Stimulated activated CD8-positive, alpha-beta memory T cell treated with anti-CD3 and anti-CD28 coated beads, Interleukin-15, amount 100 ng/mL, for 48 hours (primary cell): ENCODE measurements around the gene XDH.

Experiments used
- DNase-seq, 2 donors: peaks; one replicate each; pipeline ENCODE4 v3.0.0-alpha.2; 2020; ENCODE audit warnings: low read depth in 2 of 2

The XDH gene

DNA sequence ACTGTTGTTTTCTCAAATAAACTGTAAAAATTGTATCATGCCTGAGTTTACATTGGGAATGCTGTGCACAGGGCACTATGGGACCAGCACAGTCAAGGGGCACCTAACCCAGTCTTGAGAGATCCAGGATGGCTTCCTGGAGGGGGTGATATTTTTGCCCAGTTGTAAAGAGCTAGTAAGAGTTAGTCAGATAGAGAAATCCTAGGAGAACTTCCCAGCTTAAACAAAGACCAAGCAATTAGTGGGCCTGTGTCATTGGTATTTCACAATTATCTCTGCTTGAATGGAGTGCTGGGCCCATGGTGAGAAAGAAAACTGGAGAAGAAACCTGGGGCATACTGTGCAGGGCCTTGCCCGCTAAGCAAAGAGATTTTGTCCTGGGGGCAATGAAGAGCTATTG lies 12.2 kb downstream of the XDH start:
- no peak for DNase-seq

DNA sequence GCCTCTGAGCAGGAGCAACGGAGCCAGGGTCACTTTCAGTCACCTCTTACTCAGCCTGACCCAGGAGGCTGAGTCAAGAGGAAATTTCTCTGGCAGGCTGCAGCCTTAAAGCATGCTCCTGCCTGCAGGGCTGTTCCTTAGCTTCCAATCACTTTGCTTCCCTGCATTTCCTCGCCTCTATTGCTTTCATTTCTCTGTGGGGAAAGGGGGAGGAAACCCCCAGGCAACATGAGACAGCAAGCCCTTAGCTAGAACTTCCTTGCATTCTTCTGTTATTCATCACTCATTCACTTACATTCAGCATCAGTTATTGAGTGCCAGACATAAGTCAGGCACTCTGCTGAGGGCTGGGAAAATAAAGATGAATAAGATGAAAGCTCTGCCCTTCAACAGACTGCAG lies 13.0 kb downstream of the XDH start:
- no peak for DNase-seq

DNA sequence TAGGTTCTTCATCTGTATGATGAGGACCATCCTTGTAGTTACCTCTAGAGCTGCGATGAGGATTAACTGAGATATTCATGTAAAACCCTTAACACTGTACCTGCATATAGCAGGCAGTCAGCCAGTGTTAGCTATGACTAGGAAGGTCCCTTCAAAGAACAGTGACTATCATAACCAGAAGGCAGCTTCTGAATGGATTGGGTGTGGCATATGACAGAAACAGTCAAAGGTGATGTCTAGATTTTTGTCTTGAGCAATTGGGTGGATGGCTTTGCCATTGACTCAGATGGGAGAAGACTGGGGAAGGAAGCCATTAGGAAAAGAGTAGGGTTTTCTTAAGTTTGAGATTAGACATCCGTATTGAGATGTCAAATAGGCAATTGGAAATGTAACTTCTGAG lies 15.7 kb downstream of the XDH start:
- no peak for DNase-seq

DNA sequence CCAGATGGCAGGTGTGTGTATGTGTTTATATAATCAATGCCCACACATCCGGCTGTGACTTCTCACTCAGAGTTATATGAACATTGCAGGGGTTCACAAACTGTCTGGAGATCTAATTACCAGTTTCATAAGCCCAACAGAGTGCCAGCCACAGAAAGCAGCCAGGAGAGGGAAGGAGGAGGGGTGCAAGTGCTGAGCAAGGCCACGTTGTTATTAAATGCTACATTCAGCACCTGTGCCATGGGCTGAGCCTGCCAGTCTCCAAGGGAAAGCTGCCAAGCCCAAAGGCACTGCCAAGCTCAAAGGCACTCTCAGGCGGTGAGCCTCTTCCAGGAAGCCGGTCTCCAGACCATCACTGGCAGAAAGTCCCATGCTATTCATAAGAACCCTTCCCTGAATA lies 17.4 kb downstream of the XDH start:
- no peak for DNase-seq

- no peak for DNase-seq
These were observed 24.2 kb downstream of the XDH start for GRCh38 chr2:31390324-31390723.

- DNase-seq, result no peak
These were observed 25.8 kb downstream of the XDH start for GRCh38 chr2:31388736-31389135.

- no peak for DNase-seq
These were observed 26.7 kb downstream of the XDH start for GRCh38 chr2:31387850-31388249.

DNA sequence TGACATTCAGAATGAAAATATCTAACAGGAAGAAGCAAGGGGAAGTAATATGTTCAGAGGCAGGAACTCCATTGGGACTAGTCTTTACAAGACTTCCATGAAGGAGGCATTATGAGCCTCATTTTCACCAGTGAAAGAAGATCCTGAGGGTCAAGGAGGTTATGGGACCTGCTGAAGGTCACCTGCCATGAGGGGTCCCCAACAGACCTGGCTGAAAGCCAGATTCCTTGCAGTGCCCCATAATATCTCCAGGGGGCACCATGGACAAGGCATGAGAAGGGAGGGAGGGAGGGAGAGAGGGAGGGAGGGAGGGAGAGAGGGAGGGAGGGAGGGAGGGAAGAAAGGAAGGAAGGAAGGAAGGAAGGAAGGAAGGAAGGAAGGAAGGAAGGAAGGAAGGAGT lies 27.9 kb downstream of the XDH start:
- DNase-seq, result no peak

GRCh38 chr2:31386172-31386571 lies 28.4 kb downstream of the XDH start:
- no peak for DNase-seq

DNA sequence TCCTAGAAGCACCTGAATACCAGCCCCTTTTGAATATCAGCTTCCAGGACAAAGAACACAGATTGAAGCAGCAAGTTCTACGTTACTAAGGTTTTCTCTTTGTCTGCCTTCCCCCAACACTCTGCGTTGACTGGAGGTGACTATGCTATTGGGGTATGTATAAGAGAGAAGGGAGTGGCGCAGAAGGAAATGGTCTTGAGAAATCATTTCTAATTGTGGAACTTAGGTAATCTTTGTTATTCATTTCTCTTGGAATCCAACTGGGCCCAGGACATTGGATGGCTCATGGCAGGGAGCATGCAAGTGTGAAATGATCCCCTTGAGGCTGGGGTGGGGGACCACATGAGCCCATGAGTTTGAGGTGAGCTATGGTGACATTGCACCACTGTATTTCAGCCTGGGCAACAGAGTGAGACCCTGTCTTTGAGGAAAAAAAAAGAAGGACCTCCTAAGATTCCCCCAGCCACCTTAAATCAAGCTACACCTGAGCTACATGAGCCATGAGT lies 29.7 kb downstream of the XDH start:
- DNase-seq, result no peak

- DNase-seq, result no peak
These were observed 30.2 kb downstream of the XDH start for GRCh38 chr2:31384351-31384750.

DNA sequence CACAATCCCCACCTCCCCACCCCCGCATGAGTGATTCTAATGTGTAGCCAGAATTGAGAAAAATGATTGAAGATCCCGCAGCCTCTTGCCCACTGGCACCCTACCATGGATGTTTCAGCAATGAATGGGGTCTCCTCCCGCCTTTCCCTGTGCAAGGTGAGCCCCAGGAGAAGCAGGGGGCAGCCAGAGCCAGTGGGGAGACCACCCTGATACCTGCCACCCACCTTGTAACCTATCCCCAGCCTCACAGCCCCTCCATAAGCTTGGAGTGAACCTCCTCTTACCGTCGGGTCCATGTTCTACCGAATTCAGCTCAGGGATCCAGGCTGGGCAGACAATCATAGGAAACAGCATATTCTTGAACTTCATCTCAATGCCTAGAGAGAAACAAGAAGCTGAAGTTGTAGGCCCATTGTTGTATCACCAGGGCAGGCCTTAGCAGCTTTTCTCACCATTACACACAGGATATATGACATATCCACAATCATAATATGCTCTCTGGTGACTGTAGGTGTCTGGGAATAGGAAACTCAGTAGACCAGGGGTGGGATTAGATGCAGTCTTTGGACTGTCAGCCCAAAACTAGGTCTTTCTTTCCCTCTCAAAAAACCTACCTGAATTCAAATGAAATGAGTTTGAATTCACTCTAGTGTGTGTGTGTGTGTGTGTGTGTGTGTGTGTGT lies 30.9 kb downstream of the XDH start:
- no peak for DNase-seq

GRCh38 chr2:31382452-31383120 lies 32.0 kb downstream of the XDH start:
- DNase-seq, result no peak

GRCh38 chr2:31381601-31382000 lies 32.9 kb downstream of the XDH start:
- no peak for DNase-seq

DNA sequence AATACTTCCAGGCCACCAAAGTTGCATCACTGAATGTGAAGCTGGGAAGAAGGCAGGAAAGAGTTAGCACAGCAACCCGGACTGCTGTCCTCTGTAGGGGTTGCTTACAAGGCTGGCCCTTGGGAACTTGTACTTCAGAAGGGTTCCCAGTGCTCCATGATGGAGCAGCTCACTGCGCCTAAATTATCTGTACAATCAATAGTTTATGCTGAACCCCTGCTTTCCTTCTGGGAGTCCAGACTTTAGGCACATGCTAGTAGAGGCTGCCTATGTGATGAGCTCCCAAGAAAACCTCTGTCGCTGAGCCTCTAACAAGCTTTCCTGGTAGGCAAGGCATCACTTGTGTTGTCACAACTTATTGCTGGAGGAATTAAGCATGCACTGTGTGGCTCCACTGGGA lies 34.3 kb downstream of the XDH start:
- DNase-seq, result no peak

GRCh38 chr2:31379747-31380146 lies 34.8 kb downstream of the XDH start:
- DNase-seq, result no peak

DNA sequence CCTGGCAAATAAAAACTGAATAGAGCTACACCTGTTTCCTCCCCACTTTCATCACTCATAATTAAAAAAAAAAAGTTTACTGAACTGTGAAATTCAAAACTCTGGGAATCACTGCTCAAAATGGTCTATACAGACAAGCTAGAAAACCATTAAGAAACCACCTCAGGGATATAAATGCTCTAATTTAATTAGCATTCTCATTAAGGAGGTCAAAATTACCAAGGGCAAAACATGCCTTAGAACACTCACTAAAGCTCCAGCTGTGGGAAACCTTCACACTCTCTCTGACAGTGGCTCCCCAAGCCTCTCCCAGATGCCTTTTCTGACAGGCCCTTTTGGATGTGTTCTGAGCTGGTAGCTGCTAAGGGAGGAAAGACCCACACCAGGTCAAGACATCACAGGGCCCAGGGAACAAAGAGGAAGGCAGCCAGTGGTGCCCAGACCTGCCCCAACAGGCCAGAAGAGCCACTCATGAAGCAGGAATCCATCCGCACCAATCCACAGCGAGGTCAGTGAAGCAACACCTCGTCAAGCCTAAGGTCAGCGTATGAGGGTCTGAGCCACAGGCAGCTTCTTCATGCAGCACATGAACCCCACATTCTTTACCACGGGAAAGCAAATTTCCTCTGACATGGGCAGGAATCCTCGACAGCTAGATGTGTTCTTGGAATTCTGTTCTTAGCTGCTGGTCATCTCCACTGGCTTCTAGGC lies 35.6 kb downstream of the XDH start:
- DNase-seq, result no peak

- no peak for DNase-seq
These were observed 36.2 kb downstream of the XDH start for GRCh38 chr2:31378389-31378788.

DNA sequence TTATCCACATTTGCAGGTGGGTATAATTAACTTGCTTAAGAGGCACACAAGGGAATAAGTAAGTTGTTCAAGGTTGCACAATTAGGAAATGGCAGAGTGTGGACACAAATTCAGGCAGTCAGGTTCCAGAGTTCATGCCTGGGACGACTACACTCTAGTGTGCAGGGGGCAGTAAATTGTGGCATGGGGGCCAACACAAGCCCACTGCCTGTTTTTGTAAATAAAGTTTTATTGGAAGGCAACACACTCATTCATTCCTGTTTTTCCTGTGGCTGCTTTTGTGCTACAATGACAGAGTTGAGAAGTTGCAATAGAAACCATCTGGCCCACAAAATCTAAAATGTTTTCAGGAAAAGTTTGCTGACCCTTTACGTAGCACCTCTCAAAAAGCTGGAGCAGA lies 41.4 kb downstream of the XDH start:
- no peak for DNase-seq

- DNase-seq, result no peak
These were observed 42.4 kb downstream of the XDH start for GRCh38 chr2:31372097-31372496.

GRCh38 chr2:31371691-31372090 lies 42.9 kb downstream of the XDH start:
- no peak for DNase-seq

GRCh38 chr2:31366733-31367132 lies 47.8 kb downstream of the XDH start:
- DNase-seq, result no peak
